A549 treated with AZD9567 at 1 μM for 4 hours (cell line): ENCODE results near the gene ZFHX3. TPM values are rescaled to one million over a fixed set of nuclear protein-coding genes. Genes with fewer than 3 reads are reported as not detected.

ENCODE experiments used
- total RNA-seq: library from RNA; stranded (reverse); fragments of 200-300 nt; extraction: Qiagen RNA extraction; gene quantifications from 5 replicates; pipeline ENCODE4 v1.2.3, GENCODE V29; 2022; ENCODE audit not compliant: insufficient read depth

ZFHX3 gene
- total RNA-seq: 6.2 to 8.8 TPM (median 8.4 TPM) in 5 replicates

GRCh38 chr16:73047536-73048291, at the start of gene ZFHX3:
TSS of gene ZFHX3 (minus strand) at chr16:73048128. CDS start at chr16:72960145, 87,983 bp downstream.

